ENCODE measurements around the gene ACACA. TPM values are rescaled to one million over a fixed set of nuclear protein-coding genes. Genes with fewer than 3 reads are reported as not detected.

The ACACA gene
- total and polyA plus RNA-seq, 9 of the 15 experiments (the other 6 are each of a cell fraction or from before 2014, with no cell fraction given) = 35.9 to 135 (median 88.4) TPM

- no peak for TF ChIP-seq ZNF592 (IDR thresholded peaks at IDR 0.05)
- TF ChIP-seq XRCC5 (IDR thresholded peaks at IDR 0.05; ENCODE audit: low read depth, low read length) = peak; percentile 6; the same call in 1 of the 2 replicates
- no peak for TF ChIP-seq CHD4 (IDR thresholded peaks at IDR 0.05; ENCODE audit: insufficient read depth, insufficient replicate concordance, low read depth, low read length, poor library complexity, severe bottlenecking)
- TF ChIP-seq MAX (CRISPR knock-in tag; IDR thresholded peaks at IDR 0.05) = peak; percentile 84
- peak; percentile 93 for TF ChIP-seq NR2C1 (IDR thresholded peaks at IDR 0.05)
- peak; percentile 90 for TF ChIP-seq NR2C1 (tag; IDR thresholded peaks at IDR 0.05)
- peak; percentile 91 for TF ChIP-seq RBM25 (IDR thresholded peaks at IDR 0.05; ENCODE audit: low read depth, low read length, severe bottlenecking)
- no peak for TF ChIP-seq CBX2 (IDR thresholded peaks at IDR 0.05; ENCODE audit: insufficient read depth, low read length, poor library complexity, severe bottlenecking)
- TF ChIP-seq POLR2AphosphoS5 (IDR thresholded peaks at IDR 0.05; ENCODE audit: control insufficient read depth, insufficient read depth, low read depth, low read length) = peak; percentile 57; the same call in 1 of the 2 replicates
- TF ChIP-seq SREBF1 (IDR thresholded peaks at IDR 0.05; ENCODE audit: borderline replicate concordance, low read depth, low read length) = peak; percentile 87
- TF ChIP-seq ZNF133 (CRISPR knock-in tag; IDR thresholded peaks at IDR 0.05) = no peak
- no peak for TF ChIP-seq NELFE (IDR thresholded peaks at IDR 0.05; ENCODE audit: insufficient read depth, insufficient read length)
- TF ChIP-seq TSC22D4 (tag; IDR thresholded peaks at IDR 0.05) = no peak
- TF ChIP-seq CREB1 (IDR thresholded peaks at IDR 0.05) = 0 out of 2 replicates have a peak, but pooled peaks have one; percentile 7
- TF ChIP-seq CREB1 (CRISPR knock-in tag; IDR thresholded peaks at IDR 0.05) = peak; percentile 55
- TF ChIP-seq HBP1 (CRISPR knock-in tag; IDR thresholded peaks at IDR 0.05) = no peak
- peak; percentile 71 for TF ChIP-seq MYC (IDR thresholded peaks at IDR 0.05; ENCODE audit: low read depth, low read length)
- TF ChIP-seq MYC (CRISPR knock-in tag; IDR thresholded peaks at IDR 0.05; ENCODE audit: borderline replicate concordance, low read depth) = peak; percentile 92; the same call in 1 of the 2 replicates
- no peak for TF ChIP-seq BRF1 (IDR thresholded peaks at IDR 0.05; ENCODE audit: borderline replicate concordance, extremely low read depth, insufficient read length)
- 0 out of 2 replicates have a peak, but pooled peaks have one; percentile 29 for TF ChIP-seq CREM (IDR thresholded peaks at IDR 0.05; ENCODE audit: low read depth)
These were observed 47.6 kb downstream of the ACACA start (continued) for GRCh38 chr17:37358830-37359681.

All from K562 (cell line).